GM12878 (cell line): ENCODE measurements around the gene ADM2. TPM values are rescaled to one million over a fixed set of nuclear protein-coding genes. Genes with fewer than 3 reads are reported as not detected.

ENCODE experiments used
- CREB1 ChIP-seq: IDR thresholded peaks from 2 replicates; pipeline ENCODE4 v1.6.1; 2012; ENCODE audit warnings: low read depth, mild to moderate bottlenecking, inconsistent platforms
- FOS ChIP-seq: IDR thresholded peaks from 3 replicates; pipeline ENCODE4 v1.6.1; 2011; ENCODE audit warnings: borderline replicate concordance; ENCODE audit not compliant: insufficient read length; ENCODE audit errors: extremely low read depth
- IRF3 ChIP-seq: fragments of 450-650 bp; IDR thresholded peaks from 2 replicates; pipeline ENCODE4 v1.6.1; 2014; ENCODE audit warnings: mild to moderate bottlenecking
- SREBF2 ChIP-seq: IDR thresholded peaks from 2 replicates; pipeline ENCODE4 v1.6.1; 2012; ENCODE audit warnings: mild to moderate bottlenecking, low read length
- USF2 ChIP-seq: IDR thresholded peaks from 2 replicates; pipeline ENCODE4 v1.6.1; 2011; ENCODE audit warnings: low read depth, low read length, improper control_type of control experiment, borderline replicate concordance
- ZBTB4 ChIP-seq: fragments of 450-650 bp; formaldehyde crosslinking; IDR thresholded peaks from 2 replicates; pipeline ENCODE4 v1.4.0; 2022; ENCODE audit warnings: mild to moderate bottlenecking, moderate library complexity
- polyA plus RNA-seq, 11 experiments: library from polyadenylated mRNA; depleted of rRNA in 4 of 11; unstranded in 6 of 11; stranded (reverse) in 5 of 11; fragments of >200 nt; fragmentation: Nextera tagmentation in 4 of 11; fragmentation: Illumina TruSeq in 1 of 11; extraction: Ambion mirVana in 4 of 11; extraction: Trizol in 1 of 11; gene quantifications; 1 replicate in 1 of 11; 2 replicates in 10 of 11; pipeline versions ENCODE4 v1.2.1 to v1.2.3, GENCODE V29; 2011 to 2016; ENCODE audit warnings: inconsistent platforms in 2 of 11, missing spikeins in 2 of 11, low read depth in 1 of 11
- total RNA-seq, 4 experiments: library from RNA; depleted of rRNA in 3 of 4; stranded (reverse); fragments of >200 nt in 3 of 4; fragmentation: Illumina TruSeq in 1 of 4; extraction: Trizol in 1 of 4; gene quantifications; 2 replicates each; pipeline versions ENCODE4 v1.2.1 to v1.2.3, GENCODE V29; 2013 to 2021

Gene ADM2
- total and polyA plus RNA-seq, 10 of the 15 experiments (the other 5 are each of a cell fraction or from before 2014, with no cell fraction given), result 0.02 to 0.33 (median 0.12) TPM; not detected in 2

DNA sequence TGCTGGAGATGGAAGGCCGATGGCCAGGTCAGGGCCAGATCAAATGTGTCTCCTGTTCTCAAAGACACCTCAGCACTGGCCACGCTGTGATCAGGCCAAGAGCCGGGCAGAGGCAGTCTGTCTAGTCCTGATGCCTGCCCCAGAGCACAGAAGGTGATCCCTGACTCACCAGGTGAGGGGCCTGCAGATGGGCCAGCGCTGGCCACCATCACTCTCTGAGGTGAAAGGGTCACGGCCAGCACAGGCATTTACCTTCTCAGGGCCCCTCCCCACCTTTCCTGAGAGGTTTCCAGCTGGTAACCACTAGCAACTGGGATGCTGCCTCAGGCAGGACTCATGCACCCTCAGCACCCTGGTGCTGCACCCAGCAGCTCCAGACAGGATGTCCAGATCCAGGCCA, 9.4 kb upstream of the ADM2 start (continued):
- TF ChIP-seq ZBTB4 (CRISPR knock-in tag), result no peak
- no peak for TF ChIP-seq IRF3
- no peak for TF ChIP-seq FOS
- no peak for TF ChIP-seq USF2
- TF ChIP-seq SREBF2, result no peak
- no peak for TF ChIP-seq CREB1
- TF ChIP-seq, all 136 proteins: peak for 0
